H1 (cell line): ENCODE results near the gene NFX1. TPM values are rescaled to one million over a fixed set of nuclear protein-coding genes. Genes with fewer than 3 reads are reported as not detected.

Experiments used
- CHD2 ChIP-seq: IDR thresholded peaks from 2 replicates; pipeline ENCODE4 v1.6.1; 2012; ENCODE audit warnings: low read length, improper control_type of control experiment
- EP300 ChIP-seq, 2 experiments: IDR thresholded peaks; 1 replicate in 1 of 2; 2 replicates in 1 of 2; pipeline ENCODE4 v1.6.1; 2011 to 2012; ENCODE audit warnings: low read depth in 2 of 2, low read length in 2 of 2, mild to moderate bottlenecking in 2 of 2, borderline replicate concordance in 1 of 2, inconsistent platforms in 1 of 2, moderate library complexity in 1 of 2
- GABPA ChIP-seq: IDR thresholded peaks from 2 replicates; pipeline ENCODE4 v1.6.1; 2011; ENCODE audit warnings: mild to moderate bottlenecking, low read length, moderate library complexity, borderline replicate concordance; ENCODE audit not compliant: insufficient read depth
- GTF2F1 ChIP-seq: IDR thresholded peaks from 2 replicates; pipeline ENCODE4 v1.6.1; 2012; ENCODE audit warnings: low read depth, low read length, improper control_type of control experiment, borderline replicate concordance
- RBBP5 ChIP-seq: IDR thresholded peaks from 2 replicates; pipeline ENCODE4 v1.7.1; 2012; ENCODE audit warnings: low read depth, mild to moderate bottlenecking, inconsistent platforms, low read length, moderate library complexity, borderline replicate concordance
- polyA plus RNA-seq, 7 experiments: library from polyadenylated mRNA; depleted of rRNA in 3 of 7; stranded (reverse) in 5 of 7; unstranded in 2 of 7; fragments of >200 nt in 5 of 7; fragments of 200-250 nt in 2 of 7; gene quantifications; 1 replicate in 5 of 7; 2 replicates in 1 of 7; 4 replicates in 1 of 7; pipeline versions ENCODE4 v1.2.1 to v1.2.3, GENCODE V29; 2011 to 2013; ENCODE audit warnings: missing spikeins in 2 of 7, mixed read lengths in 2 of 7
- total RNA-seq: library from RNA; stranded (reverse); fragmentation: NEBNext Ultra II Directional; extraction: Animal tissue kit (Norgen Biotek cat#: 25700); gene quantifications from 2 replicates; pipeline ENCODE4 v1.2.1, GENCODE V29; 2021

The NFX1 gene
- total and polyA plus RNA-seq, 2 of the 8 experiments (the other 6 are each of a cell fraction or from before 2014, with no cell fraction given) = 19.4 to 28.4 TPM

DNA sequence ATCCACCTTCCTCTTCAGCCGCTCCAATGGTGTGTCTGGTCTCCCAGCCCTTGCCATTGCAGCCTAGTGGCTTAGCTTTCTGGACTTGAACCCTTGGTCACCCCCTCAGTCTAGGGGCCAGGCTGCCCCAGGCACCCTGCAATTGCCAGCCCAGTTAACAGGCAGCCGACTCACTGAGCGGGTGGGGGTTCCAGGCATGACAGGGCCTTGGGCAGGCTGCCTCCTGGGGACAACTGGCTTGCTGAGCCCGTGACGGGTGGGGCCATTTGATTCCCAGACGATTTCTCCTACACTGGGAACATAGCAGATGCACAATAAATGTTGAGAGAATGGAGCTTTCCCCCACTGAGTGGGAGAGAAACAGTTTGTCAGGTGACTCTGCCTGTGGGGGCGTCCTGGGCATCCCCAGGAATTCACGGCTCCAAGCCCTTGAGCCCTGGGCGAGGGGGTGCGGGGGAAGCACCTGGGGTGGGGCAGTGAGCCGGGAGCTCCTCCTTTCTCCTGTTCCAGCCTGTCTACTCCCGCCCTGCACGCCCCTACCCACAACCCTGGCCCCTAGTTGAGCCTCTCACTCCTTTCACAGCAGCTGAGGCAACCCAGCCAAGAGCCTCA lies 124.7 kb downstream of the NFX1 start (continued):
- TF ChIP-seq EP300 (IDR thresholded peaks at IDR 0.05; ENCODE audit: borderline replicate concordance in 1 of 2, low read depth in 2 of 2, low read length in 2 of 2) = no peak
- TF ChIP-seq GTF2F1 = no peak
- no peak for TF ChIP-seq GABPA
- TF ChIP-seq CHD2 = no peak
- no peak for TF ChIP-seq RBBP5
